Gastroesophageal sphincter (tissue), 4 donors: Measurements from ENCODE around the gene FLYWCH1. TPM values are rescaled to one million over a fixed set of nuclear protein-coding genes. Genes with fewer than 3 reads are reported as not detected.

Experiments used
- ATAC-seq: fragments of 150-250 bp; one replicate; pipeline ENCODE4 v1.9.1; 2016; ENCODE audit warnings: mild to moderate bottlenecking, moderate library complexity
- H3K27ac ChIP-seq, 4 donors: fragments of 200-600 bp; sonication (generic) in 3 of 4; 1 replicate in 3 of 4; 2 replicates in 1 of 4; pipeline ENCODE4 v1.5.1; 2016 to 2019
- H3K27me3 ChIP-seq: fragments of 200-600 bp; sonication (generic); one replicate; pipeline ENCODE4 v1.5.1; 2019
- H3K36me3 ChIP-seq, 2 donors: fragments of 200-600 bp; sonication (generic); one replicate each; pipeline ENCODE4 v1.5.1; 2019; ENCODE audit warnings: control low read depth in 1 of 2
- H3K4me1 ChIP-seq, 3 donors: fragments of 200-600 bp; sonication (generic); 1 replicate in 2 of 3; 2 replicates in 1 of 3; pipeline ENCODE4 v1.5.1; 2016 to 2019; ENCODE audit warnings: control low read depth in 2 of 3
- H3K4me3 ChIP-seq, 2 donors: fragments of 200-600 bp; sonication (generic); one replicate each; pipeline ENCODE4 v1.5.1; 2019; ENCODE audit warnings: mild to moderate bottlenecking in 1 of 2, moderate library complexity in 1 of 2
- H3K9me3 ChIP-seq, 3 donors: fragments of 200-600 bp; sonication (generic); one replicate each; pipeline ENCODE4 v1.5.1; 2017 to 2019; ENCODE audit warnings: control low read depth in 2 of 3
- CTCF ChIP-seq, 4 experiments: fragments of 200-600 bp in 2 of 4; fragments of 450-650 bp in 2 of 4; sonication (generic) in 1 of 4; IDR thresholded peaks; one replicate each; pipeline ENCODE4 v1.5.1; 2017 to 2019; ENCODE audit warnings: antibody characterized with exemption in 4 of 4, mild to moderate bottlenecking in 2 of 4, moderate library complexity in 2 of 4
- EP300 ChIP-seq: sonication (generic); formaldehyde crosslinking; IDR thresholded peaks from one replicate; pipeline ENCODE4 v1.6.1; 2017; ENCODE audit warnings: antibody characterized with exemption, mild to moderate bottlenecking
- POLR2A ChIP-seq, 2 donors: fragments of 450-650 bp; IDR thresholded peaks; one replicate each; pipeline ENCODE4 v1.6.1; 2017; ENCODE audit warnings: antibody characterized with exemption in 2 of 2, mild to moderate bottlenecking in 2 of 2, moderate library complexity in 1 of 2
- POLR2AphosphoS5 ChIP-seq: sonication (generic); formaldehyde crosslinking; IDR thresholded peaks from one replicate; pipeline ENCODE4 v1.6.1; 2017; ENCODE audit warnings: antibody characterized with exemption
- WGBS, 2 donors: methylation state at CpG; one replicate each; pipeline ENCODE4 v1.1.5; 2018; ENCODE audit warnings: low coverage in 1 of 2; 5-methylcytosine and 5-hydroxymethylcytosine counted together
- total RNA-seq, 4 donors: library from RNA; depleted of rRNA; stranded (reverse); fragments of >200 nt; gene quantifications; one replicate each; pipeline ENCODE4 v1.1.0, GENCODE V29; 2016

Gene FLYWCH1
- total RNA-seq, 4 donors from 2014 or later: 34.5 to 66.5 (median 51.2) TPM

GRCh38 chr16:2953706-2954627 is 42.2 kb downstream of the FLYWCH1 start:
- Histone ChIP-seq H3K9me3 (no peaks in the 10 kb centered on the region), H3K27me3 (peaks cover 50% of the 10 kb centered on the region), H3K4me3 (no peak overlapping the region), H3K36me3 (peaks cover 0 to 16% of the 10 kb centered on the region in 2 donors), H3K27ac (no peak overlapping the region), H3K4me1 (no peaks in the 10 kb centered on the region)
- TF ChIP-seq EP300 (no peak), CTCF (IDR thresholded peaks at IDR 0.05) (no peak), POLR2A (IDR thresholded peaks at IDR 0.05) (no peak), POLR2AphosphoS5 (no peak)
- WGBS, 2 donors: 68% methylated on average over 5 of the region's 31 CpGs; no CpG with 5 or more reads in 1 of the 2 donors
- ATAC-seq: no peak

GRCh38 chr16:2954656-2955381 is 43.1 kb downstream of the FLYWCH1 start:
- Histone ChIP-seq H3K4me1 (no peaks in the 10 kb centered on the region), H3K27ac (no peak overlapping the region), H3K27me3 (peaks cover 58% of the 10 kb centered on the region), H3K36me3 (peaks cover 0 to 8% of the 10 kb centered on the region in 2 donors), H3K9me3 (no peaks in the 10 kb centered on the region), H3K4me3 (no peak overlapping the region)
- ATAC-seq: no peak
- TF ChIP-seq POLR2A (IDR thresholded peaks at IDR 0.05): no peak
- no peak for TF ChIP-seq EP300
- TF ChIP-seq CTCF (IDR thresholded peaks at IDR 0.05): no peak
- TF ChIP-seq POLR2AphosphoS5: no peak
- 20 to 40% methylated on average over 1 to 5 of the region's 26 CpGs for WGBS, 2 donors

DNA sequence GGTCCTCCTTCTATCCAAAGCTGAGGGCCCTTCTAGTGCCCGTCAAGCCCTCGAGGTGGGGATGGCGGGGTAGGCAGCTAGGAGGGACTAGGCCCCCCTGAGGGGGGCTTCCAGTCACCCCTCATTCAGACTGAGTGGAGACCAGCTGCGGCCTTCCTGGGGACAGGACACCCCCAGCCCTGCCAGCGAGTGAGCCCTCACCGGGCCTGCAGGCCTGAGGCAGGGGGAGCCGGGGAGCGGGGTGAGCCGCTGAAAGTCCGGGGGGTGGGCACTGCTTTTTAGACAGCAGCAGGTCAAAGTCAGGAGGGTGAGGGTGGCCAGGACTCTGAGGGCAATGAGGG is 43.7 kb downstream of the FLYWCH1 start:
- no peak overlapping the region for H3K4me3 ChIP-seq
- TF ChIP-seq CTCF (IDR thresholded peaks at IDR 0.05) (no peak), POLR2AphosphoS5 (no peak), EP300 (no peak), POLR2A (IDR thresholded peaks at IDR 0.05) (no peak)
- no peaks in the 10 kb centered on the region for H3K4me1 ChIP-seq
- peaks cover 0 to 2% of the 10 kb centered on the region in 2 donors for H3K36me3 ChIP-seq
- H3K9me3 ChIP-seq: no peaks in the 10 kb centered on the region
- ATAC-seq: no peak
- peaks cover 64% of the 10 kb centered on the region for H3K27me3 ChIP-seq
- H3K27ac ChIP-seq: no peak overlapping the region
- no CpG with 5 or more reads among the region's 10 CpGs for WGBS, 2 donors

GRCh38 chr16:2955779-2956578 is 44.2 kb downstream of the FLYWCH1 start:
- TF ChIP-seq EP300 (no peak), POLR2AphosphoS5 (no peak), CTCF (IDR thresholded peaks at IDR 0.05) (no peak), POLR2A (IDR thresholded peaks at IDR 0.05) (no peak)
- no peak overlapping the region for H3K27ac ChIP-seq
- 10% methylated on average over 2 of the region's 21 CpGs; no CpG with 5 or more reads in 1 of the 2 donors for WGBS, 2 donors
- no peaks in the 10 kb centered on the region for H3K4me1 ChIP-seq
- no peak for ATAC-seq
- peaks cover 70% of the 10 kb centered on the region for H3K27me3 ChIP-seq
- no peak overlapping the region for H3K4me3 ChIP-seq
- H3K36me3 ChIP-seq: no peaks in the 10 kb centered on the region
- H3K9me3 ChIP-seq: no peaks in the 10 kb centered on the region
